ENCODE data around the gene TESMIN. TPM values are rescaled to one million over a fixed set of nuclear protein-coding genes. Genes with fewer than 3 reads are reported as not detected.

TESMIN gene
- total RNA-seq, 1 donor from 2014 or later, result 2.4 TPM

GRCh38 chr11:68721075-68721474 lies 30.2 kb downstream of the TESMIN start:
- no peak for FAIRE-seq
- Histone ChIP-seq H3K27me3 (ENCODE audit: control insufficient read depth, insufficient read depth, low read length) (peaks cover 1% of the 10 kb centered on the region), H3K4me3 (ENCODE audit: low read depth, low read length) (no peak overlapping the region), H3K36me3 (ENCODE audit: control insufficient read depth, insufficient read depth, low read length) (no peaks in the 10 kb centered on the region)
- DNase-seq (ENCODE audit: low read depth), result no peak
- TF ChIP-seq, protein P1, sequence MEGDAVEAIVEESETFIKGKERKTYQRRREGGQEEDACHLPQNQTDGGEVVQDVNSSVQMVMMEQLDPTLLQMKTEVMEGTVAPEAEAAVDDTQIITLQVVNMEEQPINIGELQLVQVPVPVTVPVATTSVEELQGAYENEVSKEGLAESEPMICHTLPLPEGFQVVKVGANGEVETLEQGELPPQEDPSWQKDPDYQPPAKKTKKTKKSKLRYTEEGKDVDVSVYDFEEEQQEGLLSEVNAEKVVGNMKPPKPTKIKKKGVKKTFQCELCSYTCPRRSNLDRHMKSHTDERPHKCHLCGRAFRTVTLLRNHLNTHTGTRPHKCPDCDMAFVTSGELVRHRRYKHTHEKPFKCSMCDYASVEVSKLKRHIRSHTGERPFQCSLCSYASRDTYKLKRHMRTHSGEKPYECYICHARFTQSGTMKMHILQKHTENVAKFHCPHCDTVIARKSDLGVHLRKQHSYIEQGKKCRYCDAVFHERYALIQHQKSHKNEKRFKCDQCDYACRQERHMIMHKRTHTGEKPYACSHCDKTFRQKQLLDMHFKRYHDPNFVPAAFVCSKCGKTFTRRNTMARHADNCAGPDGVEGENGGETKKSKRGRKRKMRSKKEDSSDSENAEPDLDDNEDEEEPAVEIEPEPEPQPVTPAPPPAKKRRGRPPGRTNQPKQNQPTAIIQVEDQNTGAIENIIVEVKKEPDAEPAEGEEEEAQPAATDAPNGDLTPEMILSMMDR (IDR thresholded peaks at IDR 0.05; ENCODE audit: insufficient read depth, low read length, severe bottlenecking), result no peak

DNA sequence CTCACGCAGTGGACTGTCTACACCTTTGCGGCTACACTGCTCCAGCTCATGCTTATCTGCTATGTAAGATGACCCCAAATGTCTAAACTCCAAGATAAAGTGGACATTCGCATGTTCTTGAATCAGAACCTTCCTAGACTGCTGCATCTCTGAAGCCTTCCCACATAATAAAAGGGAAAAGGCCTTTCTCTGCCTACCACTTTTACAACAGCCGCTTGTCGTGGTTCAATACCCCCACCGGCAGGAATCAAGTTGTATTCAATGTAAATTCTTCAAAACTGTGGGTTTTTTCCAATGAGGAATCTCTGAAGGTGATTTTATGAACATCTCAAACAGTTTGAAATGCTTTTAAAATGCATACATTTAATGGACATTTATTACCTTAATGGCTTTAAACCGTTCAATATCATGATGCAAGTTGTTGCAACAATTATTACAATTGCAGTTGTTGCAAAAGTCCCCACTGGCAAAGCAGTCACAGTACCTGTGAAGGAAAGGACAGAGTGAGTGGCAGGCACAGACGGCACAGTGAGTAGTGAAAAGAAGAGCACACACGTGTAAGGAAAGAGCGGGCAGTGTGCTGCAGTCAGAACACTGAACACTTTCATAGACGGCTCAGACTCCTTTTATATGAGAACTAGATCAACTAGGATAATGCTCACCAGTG lies 35.7 kb downstream of the TESMIN start:
- DNase-seq (ENCODE audit: low read depth), result no peak
- Histone ChIP-seq H3K36me3 (ENCODE audit: control insufficient read depth, insufficient read depth, low read length) (no peaks in the 10 kb centered on the region), H3K4me3 (ENCODE audit: low read depth, low read length) (no peak overlapping the region), H3K27me3 (ENCODE audit: control insufficient read depth, insufficient read depth, low read length) (no peaks in the 10 kb centered on the region)
- TF ChIP-seq, protein P1 (IDR thresholded peaks at IDR 0.05; ENCODE audit: insufficient read depth, low read length, severe bottlenecking), result no peak
- no peak for FAIRE-seq

GRCh38 chr11:68714060-68714856 lies 37.1 kb downstream of the TESMIN start:
- TF ChIP-seq, protein P1 (IDR thresholded peaks at IDR 0.05; ENCODE audit: insufficient read depth, low read length, severe bottlenecking), result no peak
- no peak overlapping the region for H3K4me3 ChIP-seq (ENCODE audit: low read depth, low read length)
- no peaks in the 10 kb centered on the region for H3K36me3 ChIP-seq (ENCODE audit: control insufficient read depth, insufficient read depth, low read length)
- no peaks in the 10 kb centered on the region for H3K27me3 ChIP-seq (ENCODE audit: control insufficient read depth, insufficient read depth, low read length)
- FAIRE-seq (peak; percentile 36), DNase-seq (ENCODE audit: low read depth) (no peak)

DNA sequence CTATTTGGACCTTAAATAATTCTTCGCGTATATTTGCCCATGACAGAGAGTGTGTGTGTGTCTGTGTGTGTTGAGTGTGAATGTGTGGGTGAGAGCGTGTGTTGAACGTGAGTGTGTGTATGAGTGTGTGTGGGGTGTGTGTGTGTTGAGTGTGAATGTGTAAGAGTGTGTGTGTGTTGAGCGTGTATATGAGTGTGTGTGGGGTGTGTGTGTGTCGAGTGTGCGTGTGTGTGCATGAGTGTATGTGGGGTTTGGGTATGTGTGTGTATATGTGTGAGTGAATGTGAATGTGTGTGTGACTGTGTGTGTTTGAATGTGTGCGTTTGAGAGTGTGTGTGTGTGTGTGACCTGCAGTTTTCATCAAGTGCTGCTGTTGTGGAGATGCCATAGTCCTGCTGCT lies 40.2 kb downstream of the TESMIN start:
- FAIRE-seq, result peak; percentile 60
- Histone ChIP-seq H3K27me3 (ENCODE audit: control insufficient read depth, insufficient read depth, low read length) (no peaks in the 10 kb centered on the region), H3K4me3 (ENCODE audit: low read depth, low read length) (no peak overlapping the region), H3K36me3 (ENCODE audit: control insufficient read depth, insufficient read depth, low read length) (no peaks in the 10 kb centered on the region)
- DNase-seq (ENCODE audit: low read depth), result no peak
- TF ChIP-seq, protein P1 (IDR thresholded peaks at IDR 0.05; ENCODE audit: insufficient read depth, low read length, severe bottlenecking), result no peak

DNA sequence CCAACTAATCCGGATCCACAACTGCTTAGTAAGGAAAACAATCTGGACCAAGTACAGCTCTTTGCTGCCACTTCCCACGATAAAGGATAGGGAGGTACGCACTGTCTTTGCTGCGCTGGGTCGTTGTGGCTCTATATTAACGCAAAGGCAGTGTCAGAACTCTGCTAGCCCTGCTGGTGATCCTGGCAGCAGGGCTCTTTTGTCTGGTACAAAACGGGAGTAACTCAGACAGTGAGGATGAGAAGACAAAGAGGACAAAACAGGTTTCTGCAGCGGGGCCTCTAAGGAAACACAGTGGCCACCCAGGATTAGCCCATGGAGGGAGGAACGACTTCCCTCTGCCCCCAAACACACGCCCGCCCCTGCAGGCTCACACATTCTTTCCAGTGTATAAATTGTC lies 40.9 kb downstream of the TESMIN start:
- TF ChIP-seq, protein P1 (IDR thresholded peaks at IDR 0.05; ENCODE audit: insufficient read depth, low read length, severe bottlenecking), result no peak
- DNase-seq (ENCODE audit: low read depth), result no peak
- H3K4me3 ChIP-seq (ENCODE audit: low read depth, low read length), result no peak overlapping the region
- H3K36me3 ChIP-seq (ENCODE audit: control insufficient read depth, insufficient read depth, low read length), result no peaks in the 10 kb centered on the region
- no peak for FAIRE-seq
- H3K27me3 ChIP-seq (ENCODE audit: control insufficient read depth, insufficient read depth, low read length), result no peaks in the 10 kb centered on the region
